GM23338 (cell line): ENCODE results near the gene ADAMTS15. TPM values are rescaled to one million over a fixed set of nuclear protein-coding genes. Genes with fewer than 3 reads are reported as not detected.

Experiments
- ATAC-seq: fragments of 200-7000 bp; cut with Tn5 transposase; 3 replicates; pipeline ENCODE4 v1.9.1; 2020
- DNase-seq: peaks from one replicate; pipeline ENCODE4 v3.0.0-alpha.2; 2015; ENCODE audit warnings: low spot score
- H2AFZ ChIP-seq: fragments of 200-600 bp; sonication (generic); 2 replicates; pipeline ENCODE4 v1.8.0; 2016; ENCODE audit warnings: antibody characterized with exemption, mild to moderate bottlenecking, moderate library complexity
- H3F3A ChIP-seq: fragments of 200-600 bp; sonication (generic); replicated peaks from 2 replicates; pipeline ENCODE4 v1.8.0; 2017; ENCODE audit warnings: antibody characterized with exemption, mixed run types, low read depth
- H3K27ac ChIP-seq: fragments of 200-600 bp; sonication (generic); 2 replicates; pipeline ENCODE4 v1.6.1; 2016; ENCODE audit warnings: low read depth
- H3K27me3 ChIP-seq: fragments of 200-600 bp; sonication (generic); 2 replicates; pipeline ENCODE4 v1.8.0; 2016; ENCODE audit warnings: mild to moderate bottlenecking, mixed run types, moderate library complexity; ENCODE audit not compliant: insufficient read depth
- H3K36me3 ChIP-seq: fragments of 200-600 bp; sonication (generic); 2 replicates; pipeline ENCODE4 v1.8.0; 2016; ENCODE audit warnings: mild to moderate bottlenecking; ENCODE audit not compliant: insufficient read depth
- H3K4me1 ChIP-seq: fragments of 200-600 bp; sonication (generic); 2 replicates; pipeline ENCODE4 v1.8.0; 2016; ENCODE audit warnings: mild to moderate bottlenecking, moderate library complexity; ENCODE audit not compliant: insufficient read depth
- H3K4me2 ChIP-seq: fragments of 200-600 bp; sonication (generic); 2 replicates; pipeline ENCODE4 v1.7.1; 2017; ENCODE audit warnings: mixed run types
- H3K4me3 ChIP-seq: fragments of 200-600 bp; sonication (generic); 2 replicates; pipeline ENCODE4 v1.6.1; 2016; ENCODE audit warnings: mixed run types
- H3K79me2 ChIP-seq: fragments of 200-600 bp; sonication (generic); replicated peaks from 2 replicates; pipeline ENCODE4 v1.8.0; 2017; ENCODE audit warnings: mild to moderate bottlenecking; ENCODE audit not compliant: insufficient read depth
- H3K9me2 ChIP-seq: fragments of 200-600 bp; sonication (generic); 2 replicates; pipeline ENCODE4 v1.8.0; 2017; ENCODE audit not compliant: insufficient read depth
- H4K20me1 ChIP-seq: fragments of 200-600 bp; sonication (generic); replicated peaks from 2 replicates; pipeline ENCODE4 v1.8.0; 2017; ENCODE audit warnings: mild to moderate bottlenecking; ENCODE audit not compliant: insufficient read depth
- H3K27ac Mint-ChIP-seq: 2 replicates; pipeline ENCODE4 v1.8.0; 2020; ENCODE audit warnings: inconsistent platforms, mild to moderate bottlenecking, moderate library complexity, mixed read lengths
- H3K27me3 Mint-ChIP-seq: 3 replicates; pipeline ENCODE4 v1.8.0; 2022; ENCODE audit warnings: low read depth, mild to moderate bottlenecking, moderate library complexity, mixed read lengths, inconsistent platforms; ENCODE audit not compliant: insufficient read depth, poor library complexity
- H3K36me3 Mint-ChIP-seq: 3 replicates; pipeline ENCODE4 v1.8.0; 2021; ENCODE audit warnings: low read depth, mild to moderate bottlenecking, inconsistent platforms, moderate library complexity, mixed read lengths
- H3K4me1 Mint-ChIP-seq: 3 replicates; pipeline ENCODE4 v1.8.0; 2020; ENCODE audit warnings: mild to moderate bottlenecking, inconsistent platforms, mixed read lengths
- H3K4me3 Mint-ChIP-seq: 3 replicates; pipeline ENCODE4 v1.8.0; 2021; ENCODE audit warnings: moderate library complexity, mild to moderate bottlenecking, inconsistent platforms, mixed read lengths
- H3K9me3 Mint-ChIP-seq: 3 replicates; pipeline ENCODE4 v1.8.0; 2020; ENCODE audit warnings: moderate library complexity, mild to moderate bottlenecking, inconsistent platforms, mixed read lengths
- CREB1 ChIP-seq: fragments of 250-450 bp; sonication (Bioruptor Pico); IDR thresholded peaks from 2 replicates; pipeline ENCODE4 v1.5.0; 2020; ENCODE audit warnings: low read depth, mild to moderate bottlenecking, moderate library complexity
- CTCF ChIP-seq, 2 experiments: fragments of 200-600 bp in 1 of 2; sonication (generic) in 1 of 2; conservative IDR thresholded peaks; 2 replicates each; pipeline versions ENCODE4 v1.5.1 to v1.6.1; 2016 to 2017; ENCODE audit warnings: antibody characterized with exemption in 2 of 2, low read depth in 2 of 2, mild to moderate bottlenecking in 2 of 2, moderate library complexity in 1 of 2
- ETS1 ChIP-seq: IDR thresholded peaks from 2 replicates; pipeline ENCODE4 v1.6.1; 2016; ENCODE audit warnings: antibody characterized with exemption
- EZH2phosphoT487 ChIP-seq: fragments of 200-600 bp; sonication (generic); IDR thresholded peaks from one replicate; pipeline ENCODE4 v1.8.1; 2018; ENCODE audit warnings: antibody characterized with exemption; ENCODE audit not compliant: unreplicated experiment
- NANOG ChIP-seq: IDR thresholded peaks from 2 replicates; pipeline ENCODE4 v1.6.1; 2016; ENCODE audit warnings: antibody characterized with exemption, borderline replicate concordance
- STAT1 ChIP-seq: IDR thresholded peaks from one replicate; pipeline ENCODE4 v1.6.1; 2016; ENCODE audit warnings: antibody characterized with exemption; ENCODE audit not compliant: unreplicated experiment
- ZNF114 ChIP-seq: fragments of 250-450 bp; sonication (Bioruptor Pico); IDR thresholded peaks from 2 replicates; pipeline ENCODE4 v1.5.0; 2020; ENCODE audit warnings: mild to moderate bottlenecking, moderate library complexity
- ZNF462 ChIP-seq: fragments of 250-450 bp; sonication (Bioruptor Pico); IDR thresholded peaks from 2 replicates; pipeline ENCODE4 v1.5.0; 2020; ENCODE audit warnings: mild to moderate bottlenecking, moderate library complexity
- polyA plus RNA-seq: library from polyadenylated mRNA; unstranded; fragments of >200 nt; fragmentation: Nextera tagmentation; extraction: Ambion mirVana; gene quantifications from 2 replicates; pipeline ENCODE4 v1.2.1, GENCODE V29; 2016
- total RNA-seq: library from RNA; depleted of rRNA; stranded (reverse); fragments of >200 nt; shearing (Covaris generic); gene quantifications from 2 replicates; pipeline ENCODE4 v1.2.3, GENCODE V29; 2014

ADAMTS15 gene
- total and polyA plus RNA-seq, 2 experiments from 2014 or later: 0.42 to 5.6 TPM

- DNase-seq (no peak), ATAC-seq (no peak)
- H3K79me2 ChIP-seq: no peaks in the 10 kb centered on the region
- H3K9me2 ChIP-seq: no peaks in the 10 kb centered on the region
- H3K36me3 ChIP-seq: no peaks in the 10 kb centered on the region
- H4K20me1 ChIP-seq: no peaks in the 10 kb centered on the region
- TF ChIP-seq STAT1 (no peak), CTCF (conservative IDR thresholded peaks at IDR 0.05; ENCODE audit: low read depth in 2 of 2) (no peak), ETS1 (no peak)
- no peak overlapping the region for H2AFZ ChIP-seq
- H3K27me3 ChIP-seq: no peaks in the 10 kb centered on the region
- H3K4me2 ChIP-seq: no peak overlapping the region
- H3K9me3 Mint-ChIP-seq: peaks cover 4% of the 10 kb centered on the region; the same call in 1 of the 3 replicates
- H3K4me3 ChIP-seq: no peak overlapping the region
- no peaks in the 10 kb centered on the region for H3K36me3 Mint-ChIP-seq
- H3K27ac Mint-ChIP-seq: no peak overlapping the region
- H3K4me1 Mint-ChIP-seq: peaks cover 2% of the 10 kb centered on the region; the same call in 2 of the 3 replicates
- H3K4me1 ChIP-seq: no peaks in the 10 kb centered on the region; the same call in 1 of the 2 replicates
- no peak overlapping the region for H3K27ac ChIP-seq
- peaks cover 2% of the 10 kb centered on the region for H3K27me3 Mint-ChIP-seq
- no peaks in the 10 kb centered on the region for H3F3A ChIP-seq
- H3K4me3 Mint-ChIP-seq: no peak overlapping the region
These were observed 31.7 kb downstream of the ADAMTS15 start for GRCh38 chr11:130480186-130480585.

GRCh38 chr11:130480711-130481140 is 32.3 kb downstream of the ADAMTS15 start:
- ATAC-seq (no peak), DNase-seq (no peak)
- Histone ChIP-seq H3K36me3 (no peaks in the 10 kb centered on the region), H3K4me3 (no peak overlapping the region), H3K79me2 (no peaks in the 10 kb centered on the region), H3K9me2 (no peaks in the 10 kb centered on the region), H3K4me2 (no peak overlapping the region), H3K4me1 (no peaks in the 10 kb centered on the region; the same call in 1 of the 2 replicates), H4K20me1 (no peaks in the 10 kb centered on the region), H3F3A (no peaks in the 10 kb centered on the region), H3K27ac (no peak overlapping the region), H3K27me3 (no peaks in the 10 kb centered on the region), H2AFZ (no peak overlapping the region)
- Mint-ChIP-seq H3K4me1 (peaks cover 2% of the 10 kb centered on the region; the same call in 2 of the 3 replicates), H3K4me3 (no peak overlapping the region), H3K27me3 (peaks cover 2% of the 10 kb centered on the region), H3K9me3 (peaks cover 4% of the 10 kb centered on the region; the same call in 1 of the 3 replicates), H3K36me3 (no peaks in the 10 kb centered on the region), H3K27ac (no peak overlapping the region)
- TF ChIP-seq ZNF114 (CRISPR knock-in tag): no peak
- TF ChIP-seq CTCF (conservative IDR thresholded peaks at IDR 0.05; ENCODE audit: low read depth in 2 of 2): no peak
- no peak for TF ChIP-seq CREB1 (CRISPR knock-in tag)
- TF ChIP-seq NANOG: no peak
- no peak for TF ChIP-seq STAT1
- no peak for TF ChIP-seq EZH2phosphoT487
- TF ChIP-seq ZNF462 (CRISPR knock-in tag): no peak
